MG63 (cell line): ENCODE measurements around the gene FBXO30. TPM values are rescaled to one million over a fixed set of nuclear protein-coding genes. Genes with fewer than 3 reads are reported as not detected.

Experiments used
- total RNA-seq: library from RNA; depleted of rRNA; stranded (reverse); fragments of >200 nt; shearing (Covaris generic); gene quantifications from 2 replicates; pipeline ENCODE4 v1.2.3, GENCODE V29; 2014; ENCODE audit warnings: low replicate concordance; rRNA removed

FBXO30 gene
- total RNA-seq, 1 experiment from 2014 or later, result 4.1 TPM

Other genes with a start within 250 kb of the FBXO30 start
- gene EPM2A, start 79.3 kb downstream of the FBXO30 start, total RNA-seq, result 3.0 and 8.5 TPM in 2 replicates
- 3.7 and 4.9 TPM in 2 replicates for gene SHPRH, start 149.6 kb upstream of the FBXO30 start, total RNA-seq
- 0.05 and 0.20 TPM in 2 replicates for gene GRM1, start 214.3 kb upstream of the FBXO30 start, total RNA-seq